ENCODE measurements around the gene CADPS2.

The CADPS2 gene

DNA sequence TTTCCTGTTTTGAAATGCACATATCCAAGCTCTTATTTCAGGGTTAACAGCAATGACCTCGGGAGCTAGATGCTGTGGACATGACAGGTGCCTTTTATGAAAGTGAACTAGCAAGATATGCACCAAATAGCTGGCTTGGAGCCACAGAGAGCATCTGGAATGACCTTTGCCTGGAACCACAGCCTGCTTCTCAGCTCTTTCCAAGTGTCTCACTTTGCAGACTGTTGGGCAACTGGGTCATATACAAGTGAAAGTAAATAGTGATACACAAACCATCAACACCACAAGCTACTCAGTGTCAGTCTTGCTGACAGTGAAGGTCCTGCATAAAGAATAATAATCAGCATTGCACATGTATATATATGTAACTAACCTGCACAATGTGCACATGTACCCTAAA is 370.9 kb downstream of the CADPS2 start:
- DNase-seq: no peak

DNA sequence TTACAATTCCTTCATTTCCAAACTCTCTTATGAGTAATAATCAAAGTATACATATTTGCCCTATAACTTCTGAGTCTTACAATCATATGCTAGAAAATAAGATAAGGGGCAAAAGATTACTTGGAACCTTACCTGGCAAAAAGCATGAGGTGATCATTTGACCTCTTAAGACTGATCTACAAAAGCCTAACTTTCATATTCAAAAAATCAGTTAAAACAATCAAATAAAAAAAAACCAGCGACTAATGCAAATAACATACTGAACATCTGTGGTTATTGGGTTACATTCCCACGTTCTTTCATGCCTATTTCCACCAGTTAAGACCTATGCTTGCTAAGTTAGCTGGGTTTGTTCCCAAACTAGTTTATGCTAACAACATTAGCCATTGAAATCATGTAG is 375.0 kb downstream of the CADPS2 start:
- DNase-seq: no peak

DNA sequence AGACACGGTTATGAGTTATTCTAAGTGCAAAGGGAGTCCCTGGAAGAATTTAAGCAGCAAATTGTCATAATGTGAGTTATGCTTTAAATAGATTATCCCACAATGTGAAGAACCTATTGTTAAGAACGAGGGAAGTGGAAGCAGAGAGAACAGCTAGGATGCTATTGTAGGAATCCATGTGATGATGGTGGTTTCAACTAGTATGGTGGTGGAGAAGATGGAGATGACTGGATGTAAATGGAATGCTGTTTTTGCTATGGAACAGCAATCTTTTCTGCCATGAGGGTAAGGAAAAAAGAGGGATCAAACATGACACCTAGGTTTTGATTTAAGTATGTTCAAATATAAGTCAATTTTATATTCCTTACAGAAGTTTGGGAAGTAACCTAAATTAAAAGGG is 378.7 kb downstream of the CADPS2 start:
- no peak for DNase-seq

DNA sequence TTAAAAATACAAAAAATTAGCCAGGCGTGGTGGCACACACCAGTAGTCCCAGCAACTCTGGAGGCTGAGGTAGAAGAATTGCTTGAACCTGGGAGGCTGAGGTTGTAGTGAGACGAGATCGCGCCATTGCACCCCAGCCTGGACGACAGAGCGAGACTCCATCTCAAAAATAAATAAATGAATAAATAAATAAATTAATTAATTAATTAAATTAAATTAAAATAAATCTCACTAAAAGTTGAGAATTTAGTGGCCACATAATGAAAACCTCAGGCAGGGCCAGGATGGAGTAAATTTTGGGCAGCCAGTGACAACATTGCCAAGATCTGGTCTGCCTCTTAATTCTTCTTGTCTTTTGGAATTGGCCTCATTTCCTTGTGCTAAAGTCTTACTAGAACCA is 394.3 kb downstream of the CADPS2 start:
- no peak for DNase-seq

DNA sequence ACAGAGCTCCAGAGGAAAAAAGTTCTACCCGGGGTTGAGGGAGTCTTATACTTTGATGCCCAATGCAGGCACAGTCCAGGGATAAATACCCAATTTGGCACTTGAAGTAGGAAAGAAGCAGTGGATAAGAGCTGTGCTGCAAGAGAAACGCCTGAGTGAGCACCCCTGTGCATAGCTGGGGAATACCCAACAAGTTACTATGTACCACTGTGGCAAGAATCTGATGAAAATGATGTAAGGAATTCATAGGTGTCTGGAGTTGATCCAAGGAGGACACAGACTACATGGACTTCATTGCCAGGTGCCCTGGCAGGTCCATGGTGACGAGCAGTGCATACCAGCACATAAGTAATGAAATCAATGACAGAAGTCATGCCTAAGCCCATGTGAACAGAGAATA is 398.0 kb downstream of the CADPS2 start:
- DNase-seq: no peak

DNA sequence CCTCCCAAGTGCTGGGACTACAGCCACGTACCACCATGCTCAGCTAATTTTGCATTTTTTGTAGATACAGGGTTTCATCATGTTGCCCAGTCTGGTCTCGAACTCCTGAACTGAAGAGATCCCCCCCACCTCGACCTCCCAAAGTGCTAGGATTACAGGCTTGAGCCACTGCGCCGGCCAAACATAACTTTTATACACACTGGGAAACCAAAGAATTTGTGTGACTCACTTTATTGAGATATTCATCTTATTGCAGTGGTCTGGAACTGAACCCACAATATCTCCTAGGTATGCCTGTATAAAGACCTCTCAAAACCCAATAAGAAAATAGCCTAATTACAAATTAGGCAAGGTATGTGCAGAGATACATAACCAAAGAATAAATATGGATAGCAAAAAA is 399.1 kb downstream of the CADPS2 start:
- no peak for DNase-seq

DNA sequence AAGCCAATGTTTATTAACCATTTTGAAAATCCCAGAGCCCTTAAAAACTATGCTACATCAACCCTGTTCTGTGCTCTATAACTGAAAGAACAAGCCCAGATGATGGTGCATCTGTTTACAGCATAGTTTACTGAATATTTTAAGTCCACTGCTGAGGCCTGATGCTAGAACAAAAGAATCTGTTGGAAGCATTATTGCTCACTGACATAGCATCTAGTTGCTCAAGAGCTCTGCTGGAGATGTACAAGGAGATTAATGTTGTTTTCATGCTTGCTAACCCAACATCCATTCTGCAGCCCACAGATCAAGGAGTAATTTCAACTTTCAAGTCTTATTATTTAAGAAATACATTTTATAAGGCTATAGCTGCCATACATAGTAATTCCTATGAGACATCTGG is 400.4 kb downstream of the CADPS2 start:
- no peak for DNase-seq

DNA sequence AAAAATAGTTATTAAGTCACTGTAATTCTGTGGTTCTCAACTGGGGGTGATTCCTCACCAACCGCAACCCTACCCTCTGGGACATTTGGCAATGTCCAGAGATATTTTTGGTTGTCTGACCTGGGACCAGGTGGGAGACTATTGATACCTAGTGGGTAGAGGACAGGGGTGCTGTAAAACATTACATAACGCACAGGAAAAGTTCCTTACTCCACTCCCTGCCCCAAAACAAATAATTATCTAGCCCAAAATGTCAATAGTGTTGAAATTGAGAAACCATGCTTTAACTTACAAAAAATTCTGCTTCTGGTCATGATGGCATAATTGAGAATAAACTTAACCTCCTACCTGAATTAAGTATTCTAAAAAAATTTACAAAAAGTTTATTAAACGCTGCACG is 404.0 kb downstream of the CADPS2 start:
- DNase-seq: no peak

DNA sequence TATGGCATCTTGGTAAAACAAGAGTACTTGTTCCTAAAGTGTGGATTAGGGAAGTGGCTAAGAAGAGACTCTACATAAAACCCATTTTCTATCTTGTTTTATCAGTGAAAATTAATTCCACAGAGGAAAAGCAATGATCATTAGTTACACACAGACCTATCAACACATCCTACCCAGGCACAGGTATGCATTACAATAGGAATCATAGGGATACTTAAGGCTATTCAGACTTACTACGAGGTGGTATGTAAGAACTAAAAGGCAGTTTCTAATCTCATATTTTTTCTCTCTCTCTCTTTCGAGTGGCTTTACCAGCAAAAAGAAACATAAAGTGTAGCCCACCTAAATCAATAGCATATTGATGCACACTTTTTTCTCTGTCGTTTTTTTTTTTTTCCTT is 415.4 kb downstream of the CADPS2 start:
- no peak for DNase-seq

DNA sequence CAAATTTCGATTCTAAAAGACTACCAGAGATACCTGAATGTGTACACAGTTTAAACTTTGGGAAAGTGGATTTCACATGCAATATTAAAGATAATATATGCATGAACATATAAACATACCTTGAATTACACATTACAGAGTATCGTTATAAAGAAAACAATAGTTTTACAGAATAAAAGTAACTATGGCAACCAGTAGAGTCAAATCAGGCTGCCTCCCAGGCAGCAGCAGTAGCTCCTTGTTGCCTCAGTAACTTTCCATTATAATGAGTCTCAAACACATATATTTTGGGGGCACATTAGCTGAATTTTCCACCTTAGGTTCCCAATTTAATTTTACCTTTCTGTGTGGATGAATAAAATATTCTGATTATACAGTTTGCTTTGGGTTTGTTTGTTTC is 417.3 kb downstream of the CADPS2 start:
- no peak for DNase-seq

DNA sequence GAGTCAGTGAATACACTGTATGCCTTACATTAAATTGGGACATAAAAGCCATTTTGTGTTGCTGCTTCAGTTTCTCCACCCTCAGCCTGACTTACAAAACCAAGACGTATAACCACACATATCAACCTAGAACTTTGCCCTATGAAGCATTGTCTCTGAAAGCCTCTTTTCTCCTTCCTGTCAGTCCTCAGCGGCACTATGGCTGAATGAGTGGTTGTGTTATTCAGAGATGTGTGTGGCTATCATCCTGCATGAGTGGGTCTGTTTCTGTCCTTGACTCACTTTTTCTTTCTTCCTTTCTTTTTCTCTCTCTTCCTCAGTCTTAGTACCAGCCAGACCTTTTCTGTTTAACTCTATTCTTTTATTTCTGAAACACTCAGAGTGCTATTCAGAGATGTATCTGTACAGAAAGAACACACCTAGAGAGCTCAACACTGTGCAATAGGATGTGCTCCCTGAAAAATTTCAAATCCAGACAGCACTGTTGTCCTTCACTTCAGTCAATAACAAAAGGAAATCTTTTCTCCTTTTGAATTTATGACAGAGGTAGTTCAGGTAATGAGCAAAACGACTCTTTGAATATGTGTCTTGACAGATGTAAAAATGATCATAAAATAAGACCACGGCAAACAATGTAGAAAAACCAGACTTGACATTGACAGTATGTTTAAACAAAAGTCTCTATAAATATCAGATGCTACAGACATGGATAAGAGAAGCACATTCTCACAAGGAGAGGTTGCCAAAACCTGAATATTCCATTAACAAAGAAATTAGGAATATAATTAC is 418.4 kb downstream of the CADPS2 start:
- DNase-seq: no peak

DNA sequence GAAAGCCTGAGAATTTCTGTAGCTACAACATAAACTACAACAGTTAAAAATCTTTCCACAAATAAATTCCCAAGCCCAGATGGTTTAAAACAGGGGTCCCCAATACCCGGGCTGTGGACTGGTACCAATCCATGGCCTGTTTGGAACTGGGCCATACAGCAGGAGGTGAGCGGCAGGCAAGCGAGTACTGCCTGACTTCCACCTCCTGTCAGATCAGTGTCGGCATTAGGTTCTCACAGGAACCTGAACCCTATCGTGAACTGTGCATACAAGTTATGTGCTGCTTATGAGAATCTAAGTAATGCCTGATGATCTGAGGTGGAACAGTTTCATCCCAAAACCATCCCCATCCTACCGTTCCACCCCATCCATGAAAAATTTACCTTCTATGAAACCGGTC is 421.0 kb downstream of the CADPS2 start:
- DNase-seq: no peak

DNA sequence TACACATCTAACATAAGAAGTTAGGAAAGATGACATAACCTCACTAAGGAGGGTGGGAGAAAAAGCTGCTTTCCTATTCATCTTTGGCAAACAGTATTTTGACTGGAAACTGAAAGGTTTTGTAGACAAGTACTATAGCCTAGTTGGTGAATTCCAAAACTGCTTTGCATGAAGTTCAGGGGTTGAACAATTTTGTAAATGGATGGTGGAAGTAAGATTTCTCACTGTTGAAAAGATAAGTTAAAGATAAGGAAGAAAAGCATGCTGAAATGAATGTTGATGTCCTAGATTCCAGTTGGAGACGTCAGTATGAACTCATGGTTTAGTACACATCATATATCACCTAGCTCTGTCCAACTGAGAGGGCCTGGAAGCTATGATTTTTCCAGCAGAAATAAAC is 422.6 kb downstream of the CADPS2 start:
- DNase-seq: no peak

DNA sequence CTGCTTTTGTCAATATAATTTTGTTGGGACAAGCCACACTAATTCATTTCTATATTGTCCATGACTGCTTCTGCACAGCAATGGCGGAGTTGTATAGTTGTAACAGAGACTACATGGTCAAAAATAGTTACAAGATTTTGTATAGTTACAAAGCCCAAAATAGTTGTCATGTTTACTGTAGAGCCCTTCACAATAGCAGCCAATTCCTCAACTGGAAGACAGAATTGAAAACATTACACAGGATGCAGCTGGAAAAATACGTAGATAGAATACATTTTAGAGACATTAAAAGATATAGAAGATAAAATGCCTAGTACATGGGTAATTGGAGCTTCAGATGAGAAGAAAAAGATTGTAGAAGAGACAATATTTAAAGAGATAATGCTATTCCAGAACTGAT is 425.3 kb downstream of the CADPS2 start:
- DNase-seq: no peak

DNA sequence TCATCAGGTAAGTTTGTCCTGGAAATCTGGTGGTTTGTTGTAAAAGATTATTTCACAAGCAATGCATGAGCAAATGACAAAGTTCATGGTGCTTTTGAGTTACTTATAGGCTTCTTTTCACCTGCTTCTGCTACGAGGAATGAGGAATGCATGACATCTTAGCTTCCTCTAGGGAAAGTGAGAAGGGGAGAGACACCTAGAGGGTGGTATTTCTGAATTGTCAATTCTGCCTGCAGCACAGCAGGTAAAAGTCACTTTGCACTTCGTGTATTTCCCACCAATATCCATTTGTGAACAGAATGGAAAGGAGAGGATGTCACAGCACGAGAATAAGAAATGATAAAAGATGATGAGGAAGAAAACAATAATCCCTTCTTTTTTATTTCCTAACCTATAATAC is 428.3 kb downstream of the CADPS2 start:
- no peak for DNase-seq

DNA sequence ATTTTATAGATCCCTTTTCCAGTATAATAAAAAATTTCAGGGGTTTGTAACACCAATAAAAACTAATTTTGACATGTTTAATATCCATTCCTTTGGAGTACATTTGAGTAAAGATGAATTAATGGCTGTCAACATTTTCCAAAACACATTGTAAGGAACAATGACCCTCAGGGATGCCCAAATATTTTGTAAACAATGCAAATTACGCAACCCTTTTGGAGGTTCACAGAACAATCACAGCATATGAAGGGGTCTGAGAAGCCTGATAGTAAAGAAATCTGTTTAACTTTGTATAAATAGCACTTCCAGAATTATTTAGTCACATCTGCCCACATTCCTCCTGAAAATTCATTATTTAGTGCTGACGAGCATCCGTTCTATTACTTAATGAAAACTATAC is 428.9 kb downstream of the CADPS2 start:
- no peak for DNase-seq

DNA sequence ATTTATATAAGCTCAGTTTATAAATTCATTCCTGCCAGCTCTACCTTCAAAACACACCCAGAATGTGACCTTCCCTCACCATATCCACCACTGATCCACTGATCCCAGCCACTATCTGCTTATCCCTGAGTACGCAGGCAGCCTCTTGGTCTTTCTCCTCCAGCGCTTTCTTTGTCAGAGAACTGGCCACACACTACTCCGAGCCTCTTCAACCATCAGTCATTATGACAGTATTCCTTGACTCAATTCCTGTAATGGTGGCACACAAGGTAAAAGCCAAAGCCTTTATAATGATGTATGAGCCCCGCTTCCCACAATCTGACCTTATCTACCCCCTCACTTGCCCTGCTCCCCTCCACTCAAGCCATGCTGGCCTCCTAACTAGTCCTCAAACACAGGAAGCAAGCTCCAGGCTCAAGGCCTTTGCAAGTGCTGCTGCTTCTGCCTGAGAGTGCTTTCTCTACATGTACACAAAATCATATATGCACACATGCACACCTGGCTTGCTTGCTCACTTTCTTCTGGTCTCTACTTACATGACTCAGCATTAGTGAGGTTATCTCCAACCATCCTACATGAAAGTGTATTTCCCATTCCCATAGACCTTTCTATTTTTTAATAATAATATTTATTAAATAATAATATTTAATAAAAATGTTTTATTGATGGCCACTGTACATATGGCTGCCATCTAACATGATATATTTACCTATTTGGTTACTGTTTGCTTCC is 431.3 kb downstream of the CADPS2 start:
- DNase-seq: no peak

DNA sequence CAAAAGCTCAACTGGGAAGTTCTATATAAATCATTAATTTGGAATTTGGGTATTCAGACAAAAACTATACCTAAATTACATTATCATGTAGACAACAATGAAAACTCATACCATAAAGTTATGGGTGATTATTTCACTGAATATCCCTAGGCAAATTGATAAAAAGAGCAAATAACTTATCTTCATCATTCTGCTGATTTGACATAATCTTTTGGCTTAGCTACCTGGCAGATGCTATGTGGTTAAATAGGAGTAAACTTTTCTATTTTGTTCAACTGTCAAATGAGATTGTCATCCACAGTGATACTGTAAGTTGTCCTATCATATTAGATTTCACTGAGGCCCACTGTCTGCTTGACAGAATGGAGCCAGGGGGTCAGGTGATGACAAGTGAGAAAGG is 432.8 kb downstream of the CADPS2 start:
- DNase-seq: no peak

DNA sequence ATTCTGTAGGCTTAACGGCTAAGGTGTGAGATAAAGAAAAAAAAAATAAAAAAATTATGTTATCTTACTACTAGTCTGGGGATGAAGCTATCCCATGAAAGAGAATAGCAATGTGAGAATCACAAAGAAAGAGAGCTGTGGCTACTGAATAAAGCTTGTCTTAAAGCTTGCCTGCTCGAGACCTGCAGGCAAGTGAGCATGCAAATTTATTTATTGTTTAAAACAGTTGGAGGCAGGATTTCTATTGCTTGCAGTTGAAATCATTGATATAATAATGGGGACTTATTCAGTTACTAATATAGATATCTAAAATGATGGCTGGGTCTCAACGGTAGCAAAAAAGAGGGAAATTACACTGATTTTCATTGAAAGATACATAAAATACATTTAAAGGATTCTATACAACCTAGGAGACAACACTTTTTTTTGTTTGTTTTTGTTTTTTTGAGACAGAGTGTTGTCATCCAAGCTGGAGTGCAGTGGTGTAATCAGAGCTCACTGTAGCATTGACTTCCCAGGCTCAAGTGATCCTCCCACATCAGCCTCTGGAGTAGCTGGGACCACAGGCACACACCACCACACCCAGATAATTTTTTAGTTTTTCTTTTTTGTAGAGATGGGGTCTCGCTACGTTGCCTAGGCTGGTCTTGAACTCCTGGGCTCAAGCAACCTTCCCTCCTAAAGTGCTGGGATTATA is 437.2 kb downstream of the CADPS2 start:
- no peak for DNase-seq

DNA sequence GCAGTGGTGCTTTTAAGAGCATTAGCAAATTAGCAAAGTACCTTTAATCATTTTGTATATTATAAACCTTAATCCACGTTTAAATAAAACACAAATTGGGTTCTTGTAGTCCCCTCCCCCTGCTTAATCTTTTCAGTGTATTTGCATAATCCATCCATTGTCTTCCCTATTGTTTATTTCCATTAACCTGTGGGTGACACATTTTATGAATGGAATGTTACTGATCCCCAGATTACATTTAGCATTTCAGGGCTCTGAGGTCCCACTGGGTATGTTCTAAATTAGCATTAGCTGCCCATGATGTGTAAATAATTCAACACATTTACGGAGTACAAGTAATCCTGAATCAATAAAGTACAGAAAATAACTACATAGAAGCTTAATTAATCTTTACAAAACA is 443.3 kb downstream of the CADPS2 start:
- no peak for DNase-seq

DNA sequence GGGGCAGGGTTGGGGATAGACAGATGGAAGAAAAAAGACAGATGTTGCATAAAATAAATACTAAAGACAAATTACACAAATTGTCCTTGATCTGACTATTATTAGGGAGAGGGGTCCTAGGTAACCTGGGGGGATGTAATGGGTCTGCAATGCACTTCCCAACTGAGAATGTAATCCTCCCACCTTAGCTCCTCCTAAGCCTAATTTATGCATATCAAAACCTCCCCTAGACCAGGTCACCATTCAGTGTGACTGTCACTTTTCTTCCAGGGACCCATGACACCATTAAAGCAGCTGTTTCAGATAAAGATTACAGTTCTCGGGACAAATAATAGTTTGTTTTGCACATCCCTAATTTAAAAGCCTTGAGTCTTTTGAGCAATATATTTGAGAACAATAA is 447.8 kb downstream of the CADPS2 start:
- DNase-seq: no peak

DNA sequence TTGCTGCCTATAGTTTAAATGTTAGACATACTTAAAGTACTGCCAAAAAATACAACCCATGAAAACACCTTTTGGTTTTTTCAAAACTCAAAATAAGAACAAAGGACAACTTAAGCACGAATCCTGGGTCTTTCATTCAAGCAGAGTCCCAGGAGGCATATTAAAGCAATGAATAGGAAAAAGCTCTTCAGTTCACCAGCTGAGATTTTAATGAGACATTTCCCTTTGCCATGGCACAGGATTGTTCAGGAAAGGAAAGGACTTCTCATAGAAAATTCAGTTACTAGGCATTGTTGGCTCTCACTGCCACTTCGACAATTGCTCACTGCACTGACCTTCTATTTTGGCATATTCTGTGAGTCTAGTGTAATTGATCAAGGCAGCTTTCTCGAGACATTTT is 448.3 kb downstream of the CADPS2 start:
- DNase-seq: no peak

DNA sequence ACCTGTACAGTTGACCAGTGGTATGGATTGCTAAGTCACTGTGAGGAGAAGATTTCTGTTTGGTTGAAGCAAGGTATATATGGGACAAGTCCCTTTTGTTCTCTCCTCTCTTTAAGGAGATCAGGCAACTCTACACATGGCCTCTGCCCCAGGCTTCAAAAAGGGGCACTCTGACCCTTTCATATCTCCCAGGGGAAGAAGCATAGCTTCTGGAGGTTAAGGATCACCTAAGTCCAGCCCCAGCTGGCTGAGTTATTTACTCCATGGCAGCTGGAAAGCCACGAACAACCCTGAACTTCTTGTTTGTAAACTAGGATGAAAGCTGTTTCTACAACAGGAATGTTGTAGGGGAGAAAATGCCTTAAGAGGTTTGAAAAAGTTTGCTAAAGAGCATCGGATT is 452.5 kb downstream of the CADPS2 start:
- DNase-seq: no peak

DNA sequence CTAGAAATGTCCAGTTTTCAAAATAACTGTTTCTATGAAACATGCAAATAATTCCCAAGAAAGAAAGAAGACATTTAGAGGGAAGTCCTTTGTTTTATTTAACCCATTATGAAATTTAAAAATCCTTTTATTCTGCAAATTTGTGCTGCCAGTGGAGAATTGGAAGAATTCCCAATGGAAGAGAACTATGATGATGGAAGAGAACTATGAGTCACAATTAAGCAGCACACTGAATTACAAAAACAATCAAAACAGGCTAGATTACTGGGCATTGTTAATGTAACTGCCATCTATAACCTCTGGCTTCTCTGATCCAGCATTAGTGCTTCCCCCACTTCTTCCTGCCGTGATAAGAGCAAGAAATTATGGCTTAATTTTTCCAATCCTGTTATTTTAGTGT is 455.6 kb downstream of the CADPS2 start:
- DNase-seq: no peak

Data from Kasumi-1 (cell line).